Suprapubic skin (tissue), 4 donors: Measurements from ENCODE around the gene FLT4.

Source experiments
- EP300 ChIP-seq: sonication (generic); formaldehyde crosslinking; IDR thresholded peaks from one replicate; pipeline ENCODE4 v1.6.1; 2017; ENCODE audit warnings: antibody characterized with exemption
- POLR2A ChIP-seq, 2 donors: fragments of 450-650 bp; IDR thresholded peaks; one replicate each; pipeline ENCODE4 v1.6.1; 2017; ENCODE audit warnings: antibody characterized with exemption in 2 of 2, mild to moderate bottlenecking in 2 of 2, moderate library complexity in 2 of 2
- POLR2AphosphoS5 ChIP-seq, 3 donors: sonication (generic); formaldehyde crosslinking; IDR thresholded peaks; one replicate each; pipeline ENCODE4 v1.6.1; 2017; ENCODE audit warnings: antibody characterized with exemption in 3 of 3
- TF ChIP-seq, protein P1 (sequence below), 2 donors: fragments of 200-600 bp in 1 of 2; fragments of 450-650 bp in 1 of 2; sonication (generic) in 1 of 2; IDR thresholded peaks; one replicate each; pipeline ENCODE4 v1.5.1; 2016 to 2019; ENCODE audit warnings: antibody characterized with exemption in 2 of 2, mild to moderate bottlenecking in 1 of 2, moderate library complexity in 1 of 2

DNA sequence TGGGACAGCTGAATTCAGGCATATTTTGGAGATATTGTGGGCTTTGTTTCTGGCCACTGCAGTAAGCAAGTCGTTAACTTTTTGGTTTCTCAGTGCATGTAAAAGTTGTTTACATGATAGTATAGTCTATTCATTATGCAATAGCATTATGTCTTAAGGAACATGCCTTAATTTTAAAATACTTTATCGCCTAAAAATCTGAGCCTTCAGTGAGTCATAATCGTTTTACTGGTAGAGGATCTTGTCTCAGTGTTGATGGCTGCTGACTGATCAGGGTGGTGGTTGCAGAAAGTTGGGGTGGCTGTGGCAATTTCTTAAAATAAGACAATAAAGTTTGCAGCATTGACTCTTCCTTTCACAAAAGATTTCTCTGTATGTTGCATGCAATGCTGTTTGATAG lies 63.2 kb downstream of the FLT4 start:
- no peak for TF ChIP-seq EP300
- TF ChIP-seq, protein P1, sequence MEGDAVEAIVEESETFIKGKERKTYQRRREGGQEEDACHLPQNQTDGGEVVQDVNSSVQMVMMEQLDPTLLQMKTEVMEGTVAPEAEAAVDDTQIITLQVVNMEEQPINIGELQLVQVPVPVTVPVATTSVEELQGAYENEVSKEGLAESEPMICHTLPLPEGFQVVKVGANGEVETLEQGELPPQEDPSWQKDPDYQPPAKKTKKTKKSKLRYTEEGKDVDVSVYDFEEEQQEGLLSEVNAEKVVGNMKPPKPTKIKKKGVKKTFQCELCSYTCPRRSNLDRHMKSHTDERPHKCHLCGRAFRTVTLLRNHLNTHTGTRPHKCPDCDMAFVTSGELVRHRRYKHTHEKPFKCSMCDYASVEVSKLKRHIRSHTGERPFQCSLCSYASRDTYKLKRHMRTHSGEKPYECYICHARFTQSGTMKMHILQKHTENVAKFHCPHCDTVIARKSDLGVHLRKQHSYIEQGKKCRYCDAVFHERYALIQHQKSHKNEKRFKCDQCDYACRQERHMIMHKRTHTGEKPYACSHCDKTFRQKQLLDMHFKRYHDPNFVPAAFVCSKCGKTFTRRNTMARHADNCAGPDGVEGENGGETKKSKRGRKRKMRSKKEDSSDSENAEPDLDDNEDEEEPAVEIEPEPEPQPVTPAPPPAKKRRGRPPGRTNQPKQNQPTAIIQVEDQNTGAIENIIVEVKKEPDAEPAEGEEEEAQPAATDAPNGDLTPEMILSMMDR (IDR thresholded peaks at IDR 0.05): no peak
- TF ChIP-seq POLR2A (IDR thresholded peaks at IDR 0.05): no peak
- no peak for TF ChIP-seq POLR2AphosphoS5 (IDR thresholded peaks at IDR 0.05)
